C4-2B (cell line): Measurements from ENCODE around the gene LRRC32.
"Not testable (repeated sequence)": the region's sequence is repeated elsewhere in the genome, so short reads cannot be mapped to it uniquely, and the experiment has no call there.

Experiments used
- CTCF ChIP-seq: fragments of 450-650 bp; conservative IDR thresholded peaks from 2 replicates; pipeline ENCODE4 v1.5.1; 2017; ENCODE audit warnings: mild to moderate bottlenecking
- ZFX ChIP-seq: fragments of 450-650 bp; IDR thresholded peaks from 2 replicates; pipeline ENCODE4 v1.6.1; 2017

- not testable (repeated sequence) for TF ChIP-seq CTCF, ZFX
Measured at GRCh38 chr11:76608879-76609460, 61.6 kb downstream of the LRRC32 start.
